Stimulated activated CD8-positive, alpha-beta memory T cell treated with anti-CD3 and anti-CD28 coated beads, Interleukin-15, amount 100 ng/mL, for 48 hours (primary cell): ENCODE results near the gene TFPI.
"Not testable (repeated sequence)": the region's sequence is repeated elsewhere in the genome, so short reads cannot be mapped to it uniquely, and the experiment has no call there.

Experiments used
- DNase-seq, 2 donors: peaks; one replicate each; pipeline ENCODE4 v3.0.0-alpha.2; 2020; ENCODE audit warnings: low read depth in 2 of 2

TFPI gene

GRCh38 chr2:187552828-187553681 is 1.2 kb downstream of the TFPI start:
- DNase-seq, result no peak

DNA sequence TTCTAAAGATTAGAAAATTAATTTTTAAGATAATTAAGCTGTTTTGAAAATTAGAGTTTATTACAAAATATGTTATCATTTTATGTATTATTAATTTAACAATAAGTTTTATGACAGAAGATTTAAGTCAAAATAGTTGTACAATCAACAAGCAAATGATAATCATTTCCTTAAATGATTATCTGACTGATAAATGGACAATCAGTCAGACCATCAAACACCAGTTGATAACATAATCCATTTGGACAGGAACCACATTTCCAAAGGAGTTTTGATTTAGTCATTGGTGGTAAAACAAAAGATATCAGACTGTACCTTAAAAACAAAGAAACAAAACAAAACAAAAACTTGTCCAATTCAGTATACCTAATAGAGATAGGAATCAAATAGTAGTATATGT is 1.9 kb downstream of the TFPI start:
- DNase-seq, result no peak

GRCh38 chr2:187550857-187551256 is 3.4 kb downstream of the TFPI start:
- no peak for DNase-seq

DNA sequence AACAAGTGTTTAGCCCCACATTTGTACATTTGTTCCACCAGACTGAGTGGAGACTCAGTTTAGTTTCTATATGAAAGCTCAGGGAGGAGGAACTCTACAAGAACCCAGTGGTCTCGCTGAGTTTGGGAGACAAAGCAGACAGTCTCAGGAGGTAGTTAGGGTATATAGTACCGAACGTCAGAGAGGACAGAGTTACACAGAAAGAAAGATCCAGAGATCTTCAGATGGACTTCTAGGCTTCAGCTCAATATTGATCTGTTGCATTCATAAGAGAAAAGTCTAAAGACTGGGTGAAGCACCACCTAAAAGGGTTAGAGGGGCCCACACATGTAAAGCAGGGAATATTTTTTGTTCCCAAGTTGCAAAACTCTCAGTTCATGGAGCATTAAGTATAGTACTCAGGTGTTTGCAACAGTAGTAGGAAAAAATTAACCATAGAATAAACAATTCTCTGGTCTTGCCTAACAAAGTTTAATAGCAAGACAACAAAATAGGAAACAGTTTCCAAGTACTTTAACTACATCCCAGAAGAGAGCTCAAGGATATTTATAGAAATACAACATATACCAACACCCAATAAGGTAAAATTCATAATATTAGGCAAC is 4.2 kb downstream of the TFPI start:
- no peak for DNase-seq

DNA sequence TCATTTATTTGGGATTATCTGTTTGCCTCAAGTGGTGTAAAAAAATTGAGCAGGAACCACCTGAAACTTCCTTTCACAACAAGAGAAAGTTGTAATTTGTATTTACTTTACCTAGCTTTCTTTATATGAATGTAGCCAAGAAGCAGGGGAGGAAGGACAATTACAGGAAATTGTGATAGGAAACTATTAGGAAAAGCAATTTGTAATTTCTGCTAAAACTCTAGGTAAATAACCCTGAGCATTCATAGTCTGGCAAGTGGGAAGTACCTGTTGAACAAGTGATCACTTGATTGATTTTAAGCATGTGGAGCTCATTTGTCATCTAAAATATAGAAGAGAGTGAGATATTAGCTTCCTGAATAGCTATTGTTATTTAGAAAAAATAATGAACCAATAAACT is 5.0 kb downstream of the TFPI start:
- DNase-seq, result no peak

DNA sequence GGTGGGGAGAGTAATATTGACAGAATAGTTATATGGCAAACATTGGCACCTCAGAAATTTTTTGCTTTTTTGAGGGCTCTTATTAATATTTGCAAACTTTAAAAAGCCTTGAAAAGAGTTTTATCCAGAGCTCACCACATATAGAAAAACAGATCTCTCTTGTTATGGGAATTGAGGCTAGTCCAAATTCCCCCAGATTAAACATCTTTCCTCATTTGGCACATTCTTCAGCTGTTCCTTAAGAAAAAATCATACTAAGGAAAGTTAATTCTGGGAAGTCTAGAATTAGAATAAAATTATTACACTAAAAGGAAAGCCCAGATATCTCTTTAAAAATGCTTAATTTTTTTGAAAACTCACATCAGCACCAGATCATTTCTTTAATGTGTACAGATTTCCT is 5.6 kb downstream of the TFPI start:
- DNase-seq, result no peak

- DNase-seq, result no peak
Measured at GRCh38 chr2:187547353-187547979, 6.8 kb downstream of the TFPI start.

GRCh38 chr2:187546762-187547333 is 7.4 kb downstream of the TFPI start:
- DNase-seq, result no peak

GRCh38 chr2:187545238-187545751 is 8.9 kb downstream of the TFPI start:
- DNase-seq, result no peak

DNA sequence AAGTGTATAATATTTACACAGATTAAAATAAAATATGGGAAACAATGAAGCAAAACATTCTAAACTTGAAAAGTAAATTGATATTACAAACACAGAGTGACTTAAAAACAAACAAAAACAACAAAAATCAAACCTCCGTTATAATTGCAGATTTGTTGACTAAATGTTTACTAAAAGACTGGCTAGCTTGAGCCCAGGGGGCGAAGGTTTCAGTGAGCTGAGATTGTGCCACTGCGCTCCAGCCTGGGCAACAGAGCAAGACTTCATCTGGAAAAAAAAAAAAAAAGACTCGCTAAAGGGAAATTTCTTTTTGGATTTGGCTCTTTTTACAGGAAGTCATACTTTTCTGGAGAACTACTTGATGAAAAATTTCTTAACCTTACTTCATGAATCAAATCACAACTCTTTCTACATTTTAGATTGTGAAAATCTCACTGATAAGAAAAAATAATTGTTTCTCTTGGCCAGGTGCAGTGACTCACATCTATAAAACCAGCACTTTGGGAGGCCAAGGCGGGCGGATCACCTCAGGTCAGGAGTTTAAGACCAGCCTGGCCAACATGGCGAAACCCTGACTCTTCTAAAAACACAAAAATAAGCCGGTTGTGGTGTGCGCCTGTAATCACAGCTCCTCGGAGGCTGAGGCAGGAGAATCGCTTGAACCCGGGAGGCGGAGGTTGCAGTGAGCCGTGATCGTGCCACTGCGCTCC is 9.7 kb downstream of the TFPI start:
- no peak for DNase-seq

DNA sequence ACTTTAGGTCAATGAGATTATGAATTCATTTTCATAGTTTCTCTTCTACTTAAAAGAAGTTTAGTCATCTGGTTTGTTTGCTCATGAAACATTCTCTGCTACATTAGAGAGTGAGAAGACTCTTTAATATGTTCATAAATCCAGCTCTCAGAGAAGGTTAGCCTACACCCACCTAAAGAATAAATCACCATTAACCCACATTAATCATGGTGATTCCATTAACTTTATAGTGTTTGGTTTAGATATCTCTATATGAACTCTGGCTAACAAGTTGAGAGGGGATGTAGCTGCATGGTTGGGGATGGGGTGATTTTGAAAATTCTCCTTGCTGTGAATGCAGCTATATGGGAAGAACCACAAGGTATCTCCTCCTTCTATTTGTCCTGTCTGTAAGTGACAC is 10.7 kb downstream of the TFPI start:
- no peak for DNase-seq

GRCh38 chr2:187542123-187542522 is 12.1 kb downstream of the TFPI start:
- DNase-seq, result no peak

- no peak for DNase-seq
Measured at GRCh38 chr2:187541086-187542085, 12.8 kb downstream of the TFPI start.

DNA sequence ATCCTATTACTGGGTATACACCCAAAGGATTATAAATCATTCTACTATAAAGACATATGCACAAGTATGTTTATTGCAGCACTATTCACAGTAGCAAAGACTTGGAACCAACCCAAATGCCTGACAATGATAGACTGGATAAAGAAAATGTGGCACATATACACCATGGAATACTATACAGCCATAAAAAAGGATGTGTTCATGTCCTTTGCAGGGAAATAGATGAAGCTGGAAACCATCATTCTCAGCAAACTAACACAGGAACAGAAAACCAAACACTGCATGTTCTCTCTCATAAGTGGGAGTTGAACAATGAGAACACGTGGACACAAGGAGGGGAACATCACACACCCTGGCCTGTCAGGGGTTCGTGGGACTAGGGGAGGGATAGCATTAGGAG is 16.0 kb downstream of the TFPI start:
- not testable (repeated sequence) for DNase-seq

DNA sequence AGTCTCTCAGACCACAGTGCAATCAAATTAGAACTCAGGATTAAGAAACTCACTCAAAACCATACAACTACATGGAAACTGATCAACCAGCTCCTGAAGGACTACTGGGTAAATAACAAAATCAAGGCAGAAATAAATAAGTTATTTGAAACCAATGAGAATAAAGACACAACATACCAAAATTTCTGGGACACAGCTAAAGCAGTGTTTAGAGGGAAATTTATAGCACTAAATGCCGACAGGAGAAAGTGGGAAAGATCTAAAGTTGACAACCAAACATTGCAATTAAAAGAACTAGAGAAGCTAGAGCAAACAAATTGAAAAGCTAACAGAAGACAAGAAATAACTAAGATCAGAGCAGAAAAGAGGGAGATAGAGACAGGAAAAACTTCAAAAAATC is 18.9 kb downstream of the TFPI start:
- DNase-seq, result not testable (repeated sequence)

GRCh38 chr2:187532333-187533120 is 21.7 kb downstream of the TFPI start:
- no peak for DNase-seq

- DNase-seq, result no peak
Measured at GRCh38 chr2:187529977-187530721, 24.1 kb downstream of the TFPI start.

GRCh38 chr2:187529248-187529976 is 24.8 kb downstream of the TFPI start:
- DNase-seq, result no peak
